ENCODE results near the gene ITGAE.

DNA sequence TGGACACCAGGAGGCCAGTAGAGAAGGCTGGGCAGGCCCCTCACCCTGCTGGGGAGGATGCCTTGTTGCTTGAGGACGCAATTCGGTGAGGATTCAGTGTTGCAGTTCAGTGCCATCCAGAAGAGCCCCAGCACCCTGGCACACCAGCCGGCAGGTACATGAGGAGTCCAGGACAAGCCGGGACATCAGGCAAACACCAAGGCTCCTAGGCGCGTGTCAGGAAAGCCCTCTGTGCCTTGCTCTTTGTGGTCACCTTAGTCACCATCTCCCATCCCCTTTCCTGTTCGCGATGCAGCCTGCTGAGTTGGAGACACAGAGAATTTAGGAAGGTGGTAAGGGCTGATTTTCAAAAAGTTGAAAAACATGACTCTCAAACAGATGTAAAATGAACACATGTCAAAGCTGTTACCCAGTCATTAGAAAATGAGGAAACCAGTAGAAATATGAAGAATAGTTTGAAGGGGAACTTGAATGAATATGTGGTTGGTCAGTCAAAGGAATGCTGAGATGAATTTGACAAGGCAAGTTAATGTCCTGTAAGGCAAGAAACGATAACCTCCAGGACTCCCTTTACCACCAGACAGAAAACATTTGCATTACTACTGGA, 47.3 kb upstream of the ITGAE start:
- TF ChIP-seq CTCF (IDR thresholded peaks at IDR 0.05): no peak
- TF ChIP-seq POLR2A (IDR thresholded peaks at IDR 0.05): no peak

Measured in prostate gland (tissue), 2 donors.